Neural cell (in vitro differentiated cells): ENCODE measurements around the gene WNT3. TPM values are rescaled to one million over a fixed set of nuclear protein-coding genes. Genes with fewer than 3 reads are reported as not detected.

ENCODE experiments used
- H2AFZ ChIP-seq: fragments of 200-600, 300-800 bp; sonication (generic), shearing (Covaris generic); 2 replicates; pipeline ENCODE4 v1.6.0; 2014; ENCODE audit warnings: low read depth, mild to moderate bottlenecking, antibody characterized with exemption, low read length, moderate library complexity
- H3F3A ChIP-seq: fragments of 200-600 bp; shearing (Covaris generic); 2 replicates; pipeline ENCODE4 v1.6.1; 2016; ENCODE audit warnings: mild to moderate bottlenecking, moderate library complexity, mixed read lengths, antibody characterized with exemption, low read length; ENCODE audit not compliant: insufficient read depth, poor library complexity, severe bottlenecking
- H3K27ac ChIP-seq: fragments of 200-600, 300-800 bp; sonication (generic), shearing (Covaris generic); 2 replicates; pipeline ENCODE4 v1.5.1; 2014; ENCODE audit warnings: mild to moderate bottlenecking, low read length, moderate library complexity
- H3K27me3 ChIP-seq: fragments of 300-800, 200-600 bp; sonication (generic), shearing (Covaris generic); 2 replicates; pipeline ENCODE4 v1.6.0; 2014; ENCODE audit warnings: mild to moderate bottlenecking, low read depth, low read length, moderate library complexity; ENCODE audit not compliant: insufficient read depth
- H3K36me3 ChIP-seq: fragments of 300-800, 200-600 bp; sonication (generic), shearing (Covaris generic); 2 replicates; pipeline ENCODE4 v1.5.1; 2014; ENCODE audit warnings: mild to moderate bottlenecking, antibody characterized with exemption, low read length, moderate library complexity; ENCODE audit not compliant: insufficient read depth
- H3K4me2 ChIP-seq: fragments of 300-800, 200-600 bp; sonication (generic), shearing (Covaris generic); 2 replicates; pipeline ENCODE4 v1.6.0; 2014; ENCODE audit warnings: mild to moderate bottlenecking, low read length
- H3K4me3 ChIP-seq: fragments of 300-800, 200-600 bp; sonication (generic), shearing (Covaris generic); 2 replicates; pipeline ENCODE4 v1.5.1; 2014; ENCODE audit warnings: mild to moderate bottlenecking, low read length, moderate library complexity
- H3K79me2 ChIP-seq: fragments of 200-600 bp; shearing (Covaris generic); replicated peaks from 2 replicates; pipeline ENCODE4 v1.6.0; 2014; ENCODE audit warnings: mild to moderate bottlenecking, low read length, moderate library complexity; ENCODE audit not compliant: insufficient read depth
- H3K9ac ChIP-seq: fragments of 300-800, 200-600 bp; sonication (generic), shearing (Covaris generic); 2 replicates; pipeline ENCODE4 v1.6.1; 2016; ENCODE audit warnings: mild to moderate bottlenecking, low read length, mixed read lengths
- H3K9me2 ChIP-seq: fragments of 200-600 bp; shearing (Covaris generic); 2 replicates; pipeline ENCODE4 v1.6.1; 2016; ENCODE audit warnings: mild to moderate bottlenecking, low read length, mixed read lengths; ENCODE audit not compliant: insufficient read depth
- H3K9me3 ChIP-seq: fragments of 200-600, 300-800 bp; sonication (generic), shearing (Covaris generic); 2 replicates; pipeline ENCODE4 v1.6.1; 2016; ENCODE audit warnings: mild to moderate bottlenecking, mixed run types, low read length, moderate library complexity, mixed read lengths
- H4K20me1 ChIP-seq: fragments of 200-600 bp; shearing (Covaris generic); 2 replicates; pipeline ENCODE4 v1.6.1; 2016; ENCODE audit warnings: mild to moderate bottlenecking, mixed run types; ENCODE audit not compliant: insufficient read depth
- EP300 ChIP-seq: fragments of 450-650 bp; conservative IDR thresholded peaks from 2 replicates; pipeline ENCODE4 v1.6.1; 2014; ENCODE audit warnings: antibody characterized with exemption, mild to moderate bottlenecking, moderate library complexity; ENCODE audit not compliant: poor library complexity, severe bottlenecking
- EZH2 ChIP-seq: fragments of 200-600, 300-800 bp; shearing (Covaris generic), sonication (generic); IDR thresholded peaks from 2 replicates; pipeline ENCODE4 v1.6.1; 2014; ENCODE audit warnings: antibody characterized with exemption, low read length, borderline replicate concordance, mild to moderate bottlenecking; ENCODE audit not compliant: insufficient read depth, poor library complexity, severe bottlenecking
- MXI1 ChIP-seq: fragments of 450-650 bp; conservative IDR thresholded peaks from 2 replicates; pipeline ENCODE4 v1.6.1; 2014; ENCODE audit warnings: antibody characterized with exemption, mild to moderate bottlenecking; ENCODE audit not compliant: poor library complexity, severe bottlenecking
- POLR2AphosphoS5 ChIP-seq: IDR thresholded peaks from 2 replicates; pipeline ENCODE4 v1.6.1; 2012
- RAD21 ChIP-seq: fragments of 450-650 bp; conservative IDR thresholded peaks from 2 replicates; pipeline ENCODE4 v1.6.1; 2014; ENCODE audit warnings: antibody characterized with exemption, mild to moderate bottlenecking, moderate library complexity
- SMC3 ChIP-seq: fragments of 450-650 bp; conservative IDR thresholded peaks from 2 replicates; pipeline ENCODE4 v1.6.1; 2014; ENCODE audit warnings: antibody characterized with exemption, mild to moderate bottlenecking, moderate library complexity; ENCODE audit not compliant: poor library complexity
- TAF1 ChIP-seq: IDR thresholded peaks from 2 replicates; pipeline ENCODE4 v1.6.1; 2012; ENCODE audit warnings: low read depth
- polyA plus RNA-seq: library from polyadenylated mRNA; depleted of rRNA; stranded (reverse); fragments of >200 nt; gene quantifications from 2 replicates; pipeline ENCODE4 v1.2.3, GENCODE V29; 2014
- TF ChIP-seq, protein P1 (sequence below): fragments of 450-650 bp; IDR thresholded peaks from 2 replicates; pipeline ENCODE4 v1.5.1; 2014; ENCODE audit warnings: antibody characterized with exemption, mild to moderate bottlenecking, moderate library complexity; ENCODE audit not compliant: poor library complexity, severe bottlenecking
- TF ChIP-seq, protein P2 (sequence below): IDR thresholded peaks from 2 replicates; pipeline ENCODE4 v1.6.1; 2012; ENCODE audit warnings: borderline replicate concordance

WNT3 gene
- polyA plus RNA-seq, 1 donor from 2014 or later = 7.6 TPM

DNA sequence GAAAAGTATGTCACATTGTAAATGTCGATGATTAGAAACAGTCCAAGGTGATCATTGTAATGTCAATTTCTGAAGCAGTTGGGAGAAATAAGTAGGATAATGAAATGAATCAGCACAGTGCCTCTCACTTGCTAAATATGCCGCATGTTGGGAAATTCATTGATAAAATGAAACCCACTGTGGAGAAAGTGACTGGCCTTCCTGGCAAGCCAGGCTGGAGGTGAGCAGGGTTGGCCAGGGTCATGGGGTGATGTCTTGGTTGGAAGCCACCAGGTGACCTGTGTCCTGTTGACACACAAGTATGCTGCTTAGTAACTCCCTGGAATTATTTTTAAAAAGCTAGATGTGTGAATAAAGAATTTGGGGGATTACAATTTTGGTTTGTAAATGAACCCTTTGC is 18.0 kb upstream of the WNT3 start:
- H3K4me2 ChIP-seq = no peak overlapping the region
- peaks cover 37% of the 10 kb centered on the region for H3K27me3 ChIP-seq
- no peak overlapping the region for H2AFZ ChIP-seq
- H3K4me3 ChIP-seq = no peak overlapping the region
- TF ChIP-seq MXI1 (no peak), RAD21 (no peak), EP300 (no peak), EZH2 (no peak), POLR2AphosphoS5 (no peak), SMC3 (no peak), TAF1 (no peak)
- TF ChIP-seq, protein P1, sequence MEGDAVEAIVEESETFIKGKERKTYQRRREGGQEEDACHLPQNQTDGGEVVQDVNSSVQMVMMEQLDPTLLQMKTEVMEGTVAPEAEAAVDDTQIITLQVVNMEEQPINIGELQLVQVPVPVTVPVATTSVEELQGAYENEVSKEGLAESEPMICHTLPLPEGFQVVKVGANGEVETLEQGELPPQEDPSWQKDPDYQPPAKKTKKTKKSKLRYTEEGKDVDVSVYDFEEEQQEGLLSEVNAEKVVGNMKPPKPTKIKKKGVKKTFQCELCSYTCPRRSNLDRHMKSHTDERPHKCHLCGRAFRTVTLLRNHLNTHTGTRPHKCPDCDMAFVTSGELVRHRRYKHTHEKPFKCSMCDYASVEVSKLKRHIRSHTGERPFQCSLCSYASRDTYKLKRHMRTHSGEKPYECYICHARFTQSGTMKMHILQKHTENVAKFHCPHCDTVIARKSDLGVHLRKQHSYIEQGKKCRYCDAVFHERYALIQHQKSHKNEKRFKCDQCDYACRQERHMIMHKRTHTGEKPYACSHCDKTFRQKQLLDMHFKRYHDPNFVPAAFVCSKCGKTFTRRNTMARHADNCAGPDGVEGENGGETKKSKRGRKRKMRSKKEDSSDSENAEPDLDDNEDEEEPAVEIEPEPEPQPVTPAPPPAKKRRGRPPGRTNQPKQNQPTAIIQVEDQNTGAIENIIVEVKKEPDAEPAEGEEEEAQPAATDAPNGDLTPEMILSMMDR = no peak
- TF ChIP-seq, protein P2, sequence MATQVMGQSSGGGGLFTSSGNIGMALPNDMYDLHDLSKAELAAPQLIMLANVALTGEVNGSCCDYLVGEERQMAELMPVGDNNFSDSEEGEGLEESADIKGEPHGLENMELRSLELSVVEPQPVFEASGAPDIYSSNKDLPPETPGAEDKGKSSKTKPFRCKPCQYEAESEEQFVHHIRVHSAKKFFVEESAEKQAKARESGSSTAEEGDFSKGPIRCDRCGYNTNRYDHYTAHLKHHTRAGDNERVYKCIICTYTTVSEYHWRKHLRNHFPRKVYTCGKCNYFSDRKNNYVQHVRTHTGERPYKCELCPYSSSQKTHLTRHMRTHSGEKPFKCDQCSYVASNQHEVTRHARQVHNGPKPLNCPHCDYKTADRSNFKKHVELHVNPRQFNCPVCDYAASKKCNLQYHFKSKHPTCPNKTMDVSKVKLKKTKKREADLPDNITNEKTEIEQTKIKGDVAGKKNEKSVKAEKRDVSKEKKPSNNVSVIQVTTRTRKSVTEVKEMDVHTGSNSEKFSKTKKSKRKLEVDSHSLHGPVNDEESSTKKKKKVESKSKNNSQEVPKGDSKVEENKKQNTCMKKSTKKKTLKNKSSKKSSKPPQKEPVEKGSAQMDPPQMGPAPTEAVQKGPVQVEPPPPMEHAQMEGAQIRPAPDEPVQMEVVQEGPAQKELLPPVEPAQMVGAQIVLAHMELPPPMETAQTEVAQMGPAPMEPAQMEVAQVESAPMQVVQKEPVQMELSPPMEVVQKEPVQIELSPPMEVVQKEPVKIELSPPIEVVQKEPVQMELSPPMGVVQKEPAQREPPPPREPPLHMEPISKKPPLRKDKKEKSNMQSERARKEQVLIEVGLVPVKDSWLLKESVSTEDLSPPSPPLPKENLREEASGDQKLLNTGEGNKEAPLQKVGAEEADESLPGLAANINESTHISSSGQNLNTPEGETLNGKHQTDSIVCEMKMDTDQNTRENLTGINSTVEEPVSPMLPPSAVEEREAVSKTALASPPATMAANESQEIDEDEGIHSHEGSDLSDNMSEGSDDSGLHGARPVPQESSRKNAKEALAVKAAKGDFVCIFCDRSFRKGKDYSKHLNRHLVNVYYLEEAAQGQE = no peak
- H3K9ac ChIP-seq = no peak overlapping the region
- H3K9me3 ChIP-seq = no peaks in the 10 kb centered on the region
- no peaks in the 10 kb centered on the region for H3K9me2 ChIP-seq
- no peaks in the 10 kb centered on the region for H3F3A ChIP-seq
- H3K27ac ChIP-seq = no peak overlapping the region
- H4K20me1 ChIP-seq = no peaks in the 10 kb centered on the region
- no peaks in the 10 kb centered on the region for H3K79me2 ChIP-seq
- H3K36me3 ChIP-seq = no peaks in the 10 kb centered on the region

DNA sequence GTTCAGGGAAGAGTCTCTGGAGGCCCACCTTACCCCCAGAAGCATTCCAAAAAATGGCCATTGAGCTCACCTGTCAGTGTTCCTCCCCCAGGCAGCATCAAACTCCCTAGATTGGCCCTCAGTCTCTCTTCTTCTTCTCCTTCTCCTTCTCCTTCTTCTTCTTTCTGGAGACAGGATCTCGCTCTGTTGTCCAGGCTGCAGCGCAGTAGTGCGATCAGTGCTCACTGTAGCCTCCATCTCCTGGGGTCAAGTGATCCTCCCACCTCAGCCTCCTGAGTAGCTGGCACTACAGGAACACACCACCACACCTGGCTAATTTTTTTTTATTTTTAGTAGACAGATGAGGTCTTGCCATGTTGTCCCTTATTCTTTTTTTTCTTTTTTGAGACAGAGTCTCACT is 16.4 kb upstream of the WNT3 start:
- Histone ChIP-seq H3K4me2 (no peak overlapping the region), H3K9ac (no peak overlapping the region), H3K36me3 (no peaks in the 10 kb centered on the region), H3K79me2 (no peaks in the 10 kb centered on the region), H4K20me1 (no peaks in the 10 kb centered on the region), H3K9me3 (no peaks in the 10 kb centered on the region), H3K4me3 (no peak overlapping the region), H3K27ac (no peak overlapping the region), H2AFZ (no peak overlapping the region), H3F3A (no peaks in the 10 kb centered on the region), H3K9me2 (no peaks in the 10 kb centered on the region), H3K27me3 (peaks cover 44% of the 10 kb centered on the region)
- TF ChIP-seq SMC3 (no peak), EZH2 (no peak), POLR2AphosphoS5 (no peak), EP300 (no peak), RAD21 (no peak), MXI1 (no peak), TAF1 (no peak)
- TF ChIP-seq, protein P1 = no peak
- TF ChIP-seq, protein P2 = no peak
